Endodermal cell (in vitro differentiated cells): ENCODE results near the gene ABHD16A. TPM values are rescaled to one million over a fixed set of nuclear protein-coding genes. Genes with fewer than 3 reads are reported as not detected.

ENCODE experiments used
- DNase-seq: peaks from one replicate; pipeline ENCODE4 v3.0.0-alpha.2; 2017
- H3K27ac ChIP-seq: 2 replicates; pipeline ENCODE4 v1.5.1; 2013; ENCODE audit warnings: mild to moderate bottlenecking, low read depth, low read length, moderate library complexity
- H3K27me3 ChIP-seq: 2 replicates; pipeline ENCODE4 v1.6.1; 2013; ENCODE audit warnings: mild to moderate bottlenecking, low read length, moderate library complexity; ENCODE audit not compliant: insufficient read depth, control insufficient read depth, poor library complexity, severe bottlenecking
- H3K36me3 ChIP-seq: 2 replicates; pipeline ENCODE4 v1.7.0; 2013; ENCODE audit warnings: mild to moderate bottlenecking, low read length, moderate library complexity; ENCODE audit not compliant: control insufficient read depth, insufficient read depth
- H3K4me1 ChIP-seq: one replicate; pipeline ENCODE4 v1.7.0; 2013; ENCODE audit warnings: low read length; ENCODE audit not compliant: control insufficient read depth, insufficient read depth
- H3K4me3 ChIP-seq: 2 replicates; pipeline ENCODE4 v1.5.1; 2013; ENCODE audit warnings: mild to moderate bottlenecking, low read length, moderate library complexity
- H3K9ac ChIP-seq: 2 replicates; pipeline ENCODE4 v1.6.1; 2013; ENCODE audit warnings: mild to moderate bottlenecking, low read length, moderate library complexity; ENCODE audit not compliant: poor library complexity, severe bottlenecking; ENCODE audit errors: extremely low read depth
- H3K9me3 ChIP-seq: 2 replicates; pipeline ENCODE4 v1.6.1; 2013; ENCODE audit warnings: mild to moderate bottlenecking, low read length, moderate library complexity; ENCODE audit not compliant: control insufficient read depth
- H3K27ac Mint-ChIP-seq: 2 replicates; pipeline ENCODE4 v1.8.0; 2020; ENCODE audit warnings: mixed read lengths
- H3K27me3 Mint-ChIP-seq: 2 replicates; pipeline ENCODE4 v1.8.0; 2021; ENCODE audit warnings: mild to moderate bottlenecking, mixed read lengths; ENCODE audit not compliant: insufficient read depth
- H3K36me3 Mint-ChIP-seq: 2 replicates; pipeline ENCODE4 v1.8.0; 2020; ENCODE audit warnings: low read depth, mixed read lengths
- H3K4me1 Mint-ChIP-seq: 2 replicates; pipeline ENCODE4 v1.8.0; 2020; ENCODE audit warnings: mixed read lengths
- H3K4me3 Mint-ChIP-seq: 2 replicates; pipeline ENCODE4 v1.8.0; 2020; ENCODE audit warnings: mild to moderate bottlenecking, moderate library complexity, mixed read lengths
- H3K9me3 Mint-ChIP-seq: 2 replicates; pipeline ENCODE4 v1.8.0; 2020; ENCODE audit warnings: mild to moderate bottlenecking, mixed read lengths
- CTCF ChIP-seq: fragments of 200-600 bp; sonication (generic); conservative IDR thresholded peaks from 2 replicates; pipeline ENCODE4 v1.5.0; 2021; ENCODE audit warnings: antibody characterized with exemption, mild to moderate bottlenecking
- WGBS, 2 experiments: methylation state at CpG; one replicate each; pipeline versions ENCODE4 v1.1.5 to v1.1.7; 2013; ENCODE audit warnings: missing lambda C conversion rate in 2 of 2, mixed read lengths in 1 of 2; ENCODE audit not compliant: insufficient coverage in 1 of 2, insufficient read length in 1 of 2; 5-methylcytosine and 5-hydroxymethylcytosine counted together
- total RNA-seq, 2 donors: library from RNA; stranded (reverse); fragmentation: NEBNext Ultra II Directional in 1 of 2; extraction: Animal tissue kit (Norgen Biotek cat#: 25700) in 1 of 2; gene quantifications; 2 replicates in 1 of 2; 3 replicates in 1 of 2; pipeline ENCODE4 v1.2.1, GENCODE V29; 2021

ABHD16A gene
- total RNA-seq, 2 donors from 2014 or later: 38.3 to 59.5 TPM

- Mint-ChIP-seq H3K27ac (peak overlapping the region; percentile 100), H3K4me3 (peak overlapping the region; percentile 98), H3K36me3 (peaks cover 49% of the 10 kb centered on the region), H3K27me3 (no peaks in the 10 kb centered on the region), H3K9me3 (no peaks in the 10 kb centered on the region), H3K4me1 (peaks cover 10% of the 10 kb centered on the region)
- TF ChIP-seq CTCF: no peak
- no peak for DNase-seq
- H3K9ac ChIP-seq: peak overlapping the region; percentile 84
- 4% methylated on average over 22 to 29 of the region's 29 CpGs for WGBS, 2 experiments
- peak overlapping the region; percentile 92 for H3K4me3 ChIP-seq
- H3K9me3 ChIP-seq: no peaks in the 10 kb centered on the region
- H3K27me3 ChIP-seq: no peaks in the 10 kb centered on the region
- H3K36me3 ChIP-seq: peaks cover 42% of the 10 kb centered on the region
- peaks cover 5% of the 10 kb centered on the region for H3K4me1 ChIP-seq
- H3K27ac ChIP-seq: peak overlapping the region; percentile 99
Observed at GRCh38 chr6:31651602-31652191, 51.4 kb downstream of the ABHD16A start.

GRCh38 chr6:31645325-31645724 lies 57.8 kb downstream of the ABHD16A start:
- no peak overlapping the region for H3K4me3 Mint-ChIP-seq
- Histone ChIP-seq H3K27ac (no peak overlapping the region), H3K4me1 (no peaks in the 10 kb centered on the region), H3K36me3 (peaks cover 93% of the 10 kb centered on the region), H3K27me3 (no peaks in the 10 kb centered on the region), H3K9me3 (no peaks in the 10 kb centered on the region), H3K9ac (no peak overlapping the region), H3K4me3 (no peak overlapping the region)
- no peaks in the 10 kb centered on the region for H3K9me3 Mint-ChIP-seq
- no peak for TF ChIP-seq CTCF
- H3K4me1 Mint-ChIP-seq: no peaks in the 10 kb centered on the region
- H3K27ac Mint-ChIP-seq: no peak overlapping the region
- DNase-seq: no peak
- H3K36me3 Mint-ChIP-seq: peaks cover 85% of the 10 kb centered on the region
- WGBS, 2 experiments: 90 to 97% methylated on average over 4 to 9 of the region's 9 CpGs
- no peaks in the 10 kb centered on the region for H3K27me3 Mint-ChIP-seq

- H3K36me3 Mint-ChIP-seq: peaks cover 83% of the 10 kb centered on the region
- H3K4me1 Mint-ChIP-seq: no peaks in the 10 kb centered on the region
- Histone ChIP-seq H3K27ac (no peak overlapping the region), H3K27me3 (no peaks in the 10 kb centered on the region), H3K4me3 (no peak overlapping the region), H3K4me1 (no peaks in the 10 kb centered on the region), H3K9me3 (no peaks in the 10 kb centered on the region), H3K36me3 (peaks cover 93% of the 10 kb centered on the region), H3K9ac (no peak overlapping the region)
- TF ChIP-seq CTCF: no peak
- no peak overlapping the region for H3K4me3 Mint-ChIP-seq
- no peak for DNase-seq
- no peaks in the 10 kb centered on the region for H3K27me3 Mint-ChIP-seq
- no peaks in the 10 kb centered on the region for H3K9me3 Mint-ChIP-seq
- 95 to 100% methylated on average over 5 to 17 of the region's 17 CpGs for WGBS, 2 experiments
- no peak overlapping the region for H3K27ac Mint-ChIP-seq
Observed at GRCh38 chr6:31643818-31644454, 59.2 kb downstream of the ABHD16A start.
